ENCODE measurements around the gene PSMD9.

DNA sequence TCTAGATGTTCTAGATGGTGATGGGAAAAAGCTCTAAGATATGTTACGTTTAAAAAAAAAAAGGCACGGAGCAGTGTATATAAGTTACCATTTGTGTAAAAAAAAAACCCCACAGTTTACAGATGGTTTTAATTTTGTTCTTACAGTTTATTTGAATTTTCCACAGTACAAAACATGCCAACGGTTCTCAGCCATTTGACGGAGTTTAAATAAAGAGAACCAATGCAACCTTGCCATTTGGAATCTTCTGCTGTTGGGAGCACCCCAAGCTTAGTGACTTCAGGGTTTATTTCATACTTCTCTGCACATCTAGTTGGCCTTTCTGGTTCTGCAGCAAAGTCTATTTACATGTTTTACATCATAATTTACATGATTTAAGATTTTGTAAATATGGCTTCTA is 22.3 kb upstream of the PSMD9 start:
- TF ChIP-seq CTCF (IDR thresholded peaks at IDR 0.05) (no peak), POLR2AphosphoS5 (IDR thresholded peaks at IDR 0.05) (no peak)

Measured in gastroesophageal sphincter (tissue), 3 donors.